Measurements from ENCODE around the gene LSMEM2. TPM values are rescaled to one million over a fixed set of nuclear protein-coding genes. Genes with fewer than 3 reads are reported as not detected.
A peak's percentile ranks its signal among the peaks of the same experiment; 100 is the strongest.

The LSMEM2 gene
- polyA plus RNA-seq, 2 of the 4 experiments (the other 2 are of a cell fraction) = 0.09 TPM; not detected in 1

GRCh38 chr3:50286322-50287227 is 7.7 kb downstream of the LSMEM2 start:
- FAIRE-seq = no peak
- 94% methylated on average over 13 of the region's 28 CpGs for WGBS (ENCODE audit: missing lambda C conversion rate)
- no peak overlapping the region for H3K27ac ChIP-seq
- TF ChIP-seq FOXS1 (CRISPR knock-in tag; IDR thresholded peaks at IDR 0.05) (no peak), ATOH8 (CRISPR knock-in tag; IDR thresholded peaks at IDR 0.05; ENCODE audit: low read depth) (no peak), JUN (IDR thresholded peaks at IDR 0.05) (peak in 1 of 2 experiments; percentile 10; a peak in 1 of 5 replicates), FOSL2 (IDR thresholded peaks at IDR 0.05) (no peak), FOSL2 (CRISPR knock-in tag; IDR thresholded peaks at IDR 0.05) (no peak)
- H3K4me2 ChIP-seq = no peak overlapping the region
- H3K9me3 ChIP-seq = no peaks in the 10 kb centered on the region
- H3K4me1 ChIP-seq = peaks cover 8% of the 10 kb centered on the region; the same call in 1 of the 3 replicates
- ChIA-PET CTCF (interaction anchor here (1.0 kb wide), 1 partner anchor 13 kb away, joined by 3 read pairs; no protein-coding TSS in a partner anchor), POLR2A (no interaction called here)
- no peak overlapping the region for H3K4me3 ChIP-seq
- no peak for DNase-seq (ENCODE audit: low read depth in 1 of 2, low spot score in 1 of 2)
- no peak; a peak in 1 of 6 replicates for ATAC-seq

GRCh38 chr3:50287262-50287661 is 8.4 kb downstream of the LSMEM2 start:
- 100% methylated on average over 1 of the region's 1 CpG for WGBS (ENCODE audit: missing lambda C conversion rate)
- ChIA-PET POLR2A (no interaction called here), CTCF (interaction anchor here (1.0 to 1.4 kb wide), 2 partner anchors 14 to 15 kb away, joined by 3 read pairs; no protein-coding TSS in a partner anchor)
- ATAC-seq = no peak
- Histone ChIP-seq H3K4me3 (no peak overlapping the region), H3K4me1 (peaks cover 8% of the 10 kb centered on the region; the same call in 1 of the 3 replicates), H3K4me2 (no peak overlapping the region), H3K9me3 (no peaks in the 10 kb centered on the region), H3K27ac (no peak overlapping the region)
- no peak for DNase-seq (ENCODE audit: low read depth in 1 of 2, low spot score in 1 of 2)
- TF ChIP-seq GATA3 (IDR thresholded peaks at IDR 0.05; ENCODE audit: borderline replicate concordance) (no peak), CBX2 (IDR thresholded peaks at IDR 0.05; ENCODE audit: borderline replicate concordance, low read depth) (no peak), ZC3H11A (IDR thresholded peaks at IDR 0.05) (no peak)
- TF ChIP-seq, protein P1, sequence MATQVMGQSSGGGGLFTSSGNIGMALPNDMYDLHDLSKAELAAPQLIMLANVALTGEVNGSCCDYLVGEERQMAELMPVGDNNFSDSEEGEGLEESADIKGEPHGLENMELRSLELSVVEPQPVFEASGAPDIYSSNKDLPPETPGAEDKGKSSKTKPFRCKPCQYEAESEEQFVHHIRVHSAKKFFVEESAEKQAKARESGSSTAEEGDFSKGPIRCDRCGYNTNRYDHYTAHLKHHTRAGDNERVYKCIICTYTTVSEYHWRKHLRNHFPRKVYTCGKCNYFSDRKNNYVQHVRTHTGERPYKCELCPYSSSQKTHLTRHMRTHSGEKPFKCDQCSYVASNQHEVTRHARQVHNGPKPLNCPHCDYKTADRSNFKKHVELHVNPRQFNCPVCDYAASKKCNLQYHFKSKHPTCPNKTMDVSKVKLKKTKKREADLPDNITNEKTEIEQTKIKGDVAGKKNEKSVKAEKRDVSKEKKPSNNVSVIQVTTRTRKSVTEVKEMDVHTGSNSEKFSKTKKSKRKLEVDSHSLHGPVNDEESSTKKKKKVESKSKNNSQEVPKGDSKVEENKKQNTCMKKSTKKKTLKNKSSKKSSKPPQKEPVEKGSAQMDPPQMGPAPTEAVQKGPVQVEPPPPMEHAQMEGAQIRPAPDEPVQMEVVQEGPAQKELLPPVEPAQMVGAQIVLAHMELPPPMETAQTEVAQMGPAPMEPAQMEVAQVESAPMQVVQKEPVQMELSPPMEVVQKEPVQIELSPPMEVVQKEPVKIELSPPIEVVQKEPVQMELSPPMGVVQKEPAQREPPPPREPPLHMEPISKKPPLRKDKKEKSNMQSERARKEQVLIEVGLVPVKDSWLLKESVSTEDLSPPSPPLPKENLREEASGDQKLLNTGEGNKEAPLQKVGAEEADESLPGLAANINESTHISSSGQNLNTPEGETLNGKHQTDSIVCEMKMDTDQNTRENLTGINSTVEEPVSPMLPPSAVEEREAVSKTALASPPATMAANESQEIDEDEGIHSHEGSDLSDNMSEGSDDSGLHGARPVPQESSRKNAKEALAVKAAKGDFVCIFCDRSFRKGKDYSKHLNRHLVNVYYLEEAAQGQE (IDR thresholded peaks at IDR 0.05) = no peak
- TF ChIP-seq, protein P2, sequence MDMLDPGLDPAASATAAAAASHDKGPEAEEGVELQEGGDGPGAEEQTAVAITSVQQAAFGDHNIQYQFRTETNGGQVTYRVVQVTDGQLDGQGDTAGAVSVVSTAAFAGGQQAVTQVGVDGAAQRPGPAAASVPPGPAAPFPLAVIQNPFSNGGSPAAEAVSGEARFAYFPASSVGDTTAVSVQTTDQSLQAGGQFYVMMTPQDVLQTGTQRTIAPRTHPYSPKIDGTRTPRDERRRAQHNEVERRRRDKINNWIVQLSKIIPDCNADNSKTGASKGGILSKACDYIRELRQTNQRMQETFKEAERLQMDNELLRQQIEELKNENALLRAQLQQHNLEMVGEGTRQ (IDR thresholded peaks at IDR 0.05) = no peak
- no peak for FAIRE-seq

DNA sequence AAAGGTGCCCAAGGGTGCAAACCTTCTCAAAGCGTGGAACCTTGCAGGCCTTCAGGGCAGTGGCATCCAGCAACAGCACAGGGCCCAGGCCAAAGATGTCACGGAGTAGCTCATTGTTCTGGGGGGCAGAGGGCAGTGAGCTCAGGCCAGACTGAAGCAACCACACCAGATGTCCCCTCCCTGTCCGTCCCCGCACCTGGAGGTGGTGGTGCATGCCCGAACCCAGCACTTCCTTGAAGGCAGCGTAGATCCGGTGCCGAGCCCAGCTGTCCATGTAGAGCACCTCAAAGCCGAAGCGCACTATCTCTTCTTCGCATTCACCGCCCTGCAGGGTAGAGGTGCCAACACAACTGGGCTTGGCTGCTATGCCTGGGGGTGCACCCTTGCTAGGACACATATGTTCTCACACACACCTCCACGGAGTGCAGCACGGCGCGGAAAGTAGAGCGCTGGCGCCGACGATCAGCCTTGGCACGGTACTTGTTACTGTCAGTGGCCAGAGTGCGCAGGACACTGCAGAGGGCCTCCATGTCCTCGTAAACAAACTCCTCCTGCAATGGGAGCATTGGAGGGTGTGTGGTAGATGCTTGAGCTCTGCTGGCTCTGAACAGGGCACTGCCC is 9.6 kb downstream of the LSMEM2 start:
- no peak for TF ChIP-seq EHF (CRISPR knock-in tag; IDR thresholded peaks at IDR 0.05)
- TF ChIP-seq MAFK (IDR thresholded peaks at IDR 0.05; ENCODE audit: partially characterized antibody) = no peak
- H3K27ac ChIP-seq = no peak overlapping the region
- DNase-seq (ENCODE audit: low read depth in 1 of 2, low spot score in 1 of 2) (no peak), FAIRE-seq (no peak), ATAC-seq (no peak)
- H3K4me3 ChIP-seq = no peak overlapping the region
- peaks cover 13% of the 10 kb centered on the region; the same call in 2 of the 3 replicates for H3K4me1 ChIP-seq
- CTCF ChIA-PET = interaction anchor here (1.0 to 1.4 kb wide), 2 partner anchors 11 to 16 kb away, joined by 3 to 6 read pairs; no protein-coding TSS in a partner anchor
- no peak overlapping the region for H3K4me2 ChIP-seq
- 95% methylated on average over 20 of the region's 23 CpGs for WGBS (ENCODE audit: missing lambda C conversion rate)
- POLR2A ChIA-PET = no interaction called here
- H3K9me3 ChIP-seq = no peaks in the 10 kb centered on the region

Data from A549 (cell line).